ENCODE results near the gene TRAF2.

DNA sequence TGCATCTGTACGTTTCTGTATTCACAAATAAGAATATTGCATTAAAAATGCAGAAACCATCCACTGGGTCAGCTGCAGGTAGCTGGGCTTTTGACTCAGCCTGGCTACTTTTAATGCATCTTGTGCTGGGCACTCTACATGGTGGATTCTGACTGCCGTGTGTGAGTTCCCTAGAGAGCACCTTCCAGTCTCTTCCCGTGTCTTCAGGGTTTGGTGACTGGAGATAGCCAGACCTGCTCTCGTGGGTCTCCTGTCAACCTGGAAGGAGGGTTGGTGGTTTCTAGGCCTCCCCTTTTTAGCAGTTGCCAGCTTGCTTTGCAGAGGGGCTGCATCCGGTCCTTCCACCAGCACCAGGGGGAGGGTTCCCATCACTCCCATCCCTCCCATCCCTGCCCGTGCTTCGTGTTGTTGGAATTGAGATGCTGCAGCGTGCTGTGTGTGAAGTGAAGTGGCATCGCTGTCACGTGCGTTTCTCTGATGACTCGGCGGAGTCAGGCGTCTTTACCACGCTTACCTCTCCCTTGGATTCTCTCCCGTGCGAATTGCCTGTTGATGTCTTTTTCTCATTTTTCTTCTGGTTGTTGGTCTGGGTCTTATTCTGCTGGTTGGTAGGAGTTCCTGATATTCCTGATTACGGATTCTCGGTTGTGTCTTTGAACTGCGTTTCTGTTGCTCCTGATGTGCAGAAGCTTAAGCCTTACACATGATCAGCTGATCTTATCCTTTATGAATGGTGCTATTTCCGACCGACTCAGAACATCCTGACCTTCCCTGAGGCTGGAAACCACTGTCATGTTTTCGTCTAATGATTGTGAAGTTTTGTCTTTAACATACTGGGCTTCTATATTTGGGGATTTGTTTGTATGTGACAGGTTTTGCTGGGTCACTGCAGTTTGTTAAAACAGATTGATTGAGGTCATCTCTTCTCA, 41.3 kb downstream of the TRAF2 start:
- TF ChIP-seq, protein P1, sequence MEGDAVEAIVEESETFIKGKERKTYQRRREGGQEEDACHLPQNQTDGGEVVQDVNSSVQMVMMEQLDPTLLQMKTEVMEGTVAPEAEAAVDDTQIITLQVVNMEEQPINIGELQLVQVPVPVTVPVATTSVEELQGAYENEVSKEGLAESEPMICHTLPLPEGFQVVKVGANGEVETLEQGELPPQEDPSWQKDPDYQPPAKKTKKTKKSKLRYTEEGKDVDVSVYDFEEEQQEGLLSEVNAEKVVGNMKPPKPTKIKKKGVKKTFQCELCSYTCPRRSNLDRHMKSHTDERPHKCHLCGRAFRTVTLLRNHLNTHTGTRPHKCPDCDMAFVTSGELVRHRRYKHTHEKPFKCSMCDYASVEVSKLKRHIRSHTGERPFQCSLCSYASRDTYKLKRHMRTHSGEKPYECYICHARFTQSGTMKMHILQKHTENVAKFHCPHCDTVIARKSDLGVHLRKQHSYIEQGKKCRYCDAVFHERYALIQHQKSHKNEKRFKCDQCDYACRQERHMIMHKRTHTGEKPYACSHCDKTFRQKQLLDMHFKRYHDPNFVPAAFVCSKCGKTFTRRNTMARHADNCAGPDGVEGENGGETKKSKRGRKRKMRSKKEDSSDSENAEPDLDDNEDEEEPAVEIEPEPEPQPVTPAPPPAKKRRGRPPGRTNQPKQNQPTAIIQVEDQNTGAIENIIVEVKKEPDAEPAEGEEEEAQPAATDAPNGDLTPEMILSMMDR (IDR thresholded peaks at IDR 0.05): no peak
- TF ChIP-seq POLR2A (IDR thresholded peaks at IDR 0.05) (no peak), EP300 (IDR thresholded peaks at IDR 0.05) (no peak), POLR2AphosphoS5 (IDR thresholded peaks at IDR 0.05) (no peak)

Measured in stomach (tissue), 4 donors.